SK-N-SH (cell line): Measurements from ENCODE around the gene SYPL2.

Experiments
- CTCF ChIP-seq: fragments of 200-600 bp; sonication (generic); IDR thresholded peaks from 2 replicates; pipeline ENCODE4 v1.6.1; 2017; ENCODE audit warnings: antibody characterized with exemption, mild to moderate bottlenecking, moderate library complexity
- EZH2phosphoT487 ChIP-seq: fragments of 200-600 bp; sonication (generic); IDR thresholded peaks from 2 replicates; pipeline ENCODE4 v1.6.1; 2017; ENCODE audit warnings: low read depth, mixed run types, mild to moderate bottlenecking, antibody characterized with exemption, moderate library complexity, borderline replicate concordance
- GABPA ChIP-seq: IDR thresholded peaks from 2 replicates; pipeline ENCODE4 v1.4.0; 2012; ENCODE audit warnings: low read depth, mild to moderate bottlenecking
- MAX ChIP-seq: IDR thresholded peaks from 2 replicates; pipeline ENCODE4 v1.4.0; 2012; ENCODE audit warnings: low read depth
- POLR2AphosphoS5 ChIP-seq: IDR thresholded peaks from 2 replicates; pipeline ENCODE4 v1.6.1; 2012; ENCODE audit warnings: low read depth, low read length
- RAD21 ChIP-seq: IDR thresholded peaks from 2 replicates; pipeline ENCODE4 v1.6.1; 2012; ENCODE audit warnings: mild to moderate bottlenecking, low read length
- TCF12 ChIP-seq: IDR thresholded peaks from 2 replicates; pipeline ENCODE4 v1.4.0; 2012
- USF2 ChIP-seq: fragments of 150-350 bp; IDR thresholded peaks from 2 replicates; pipeline ENCODE4 v1.6.1; 2017; ENCODE audit warnings: antibody characterized with exemption, low read length, low read depth, borderline replicate concordance

- TF ChIP-seq CTCF (no peak), EZH2phosphoT487 (no peak), MAX (no peak), POLR2AphosphoS5 (no peak), RAD21 (no peak), USF2 (no peak), TCF12 (no peak), GABPA (no peak)
Observed at GRCh38 chr1:109522026-109522425, 55.7 kb downstream of the SYPL2 start.
